ENCODE measurements around the gene TBKBP1. TPM values are rescaled to one million over a fixed set of nuclear protein-coding genes. Genes with fewer than 3 reads are reported as not detected.
A peak's percentile ranks its signal among the peaks of the same experiment; 100 is the strongest.

The TBKBP1 gene
- total and polyA plus RNA-seq, 2 donors (not counting 3 experiments of a cell fraction or from before 2014, with no cell fraction given): 7.0 to 11.7 TPM

DNA sequence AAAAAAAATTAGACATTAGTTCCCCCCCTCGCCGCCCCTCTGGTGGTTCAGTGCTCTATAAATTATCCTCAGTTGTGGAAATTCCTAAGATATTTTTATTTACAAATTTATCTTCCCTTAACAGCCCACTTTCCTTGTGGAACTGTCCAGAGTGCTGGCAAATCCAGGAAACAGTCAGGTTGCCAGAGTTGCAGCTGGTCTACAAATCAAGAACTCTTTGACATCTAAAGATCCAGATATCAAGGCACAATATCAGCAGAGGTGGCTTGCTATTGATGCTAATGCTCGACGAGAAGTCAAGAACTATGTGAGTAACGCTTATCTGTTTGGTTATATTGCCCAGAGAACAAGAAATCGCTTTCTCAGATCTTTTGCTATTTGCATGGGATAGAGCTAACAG is 41.4 kb upstream of the TBKBP1 start:
- H3K27ac ChIP-seq (ENCODE audit: insufficient read depth, low read depth, low read length): no peak overlapping the region
- H4K20me1 ChIP-seq (replicated peaks; ENCODE audit: control insufficient read depth, extremely low read depth, insufficient read depth, low read length): peaks cover 17% of the 10 kb centered on the region
- BruUV-seq (replicated peaks): no TSS peak
- TF ChIP-seq, protein P1, sequence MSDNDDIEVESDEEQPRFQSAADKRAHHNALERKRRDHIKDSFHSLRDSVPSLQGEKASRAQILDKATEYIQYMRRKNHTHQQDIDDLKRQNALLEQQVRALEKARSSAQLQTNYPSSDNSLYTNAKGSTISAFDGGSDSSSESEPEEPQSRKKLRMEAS (IDR thresholded peaks at IDR 0.05; ENCODE audit: insufficient read depth, insufficient read length): no peak
- no peak for TF ChIP-seq JUN (IDR thresholded peaks at IDR 0.05; ENCODE audit: borderline replicate concordance, insufficient read depth, insufficient read length, low read depth)
- no peak for TF ChIP-seq EZH2 (IDR thresholded peaks at IDR 0.05; ENCODE audit: borderline replicate concordance, low read depth, low read length, severe bottlenecking)
- TF ChIP-seq POLR2A (IDR thresholded peaks at IDR 0.05; ENCODE audit: low read depth, low read length): no peak
- no peak for TF ChIP-seq FOS (IDR thresholded peaks at IDR 0.05; ENCODE audit: borderline replicate concordance, insufficient read depth, low read length)
- no peak for TF ChIP-seq MYC (IDR thresholded peaks at IDR 0.05; ENCODE audit: low read depth, low read length)
- no peak for TF ChIP-seq POLR2AphosphoS5 (IDR thresholded peaks at IDR 0.05; ENCODE audit: insufficient read depth, low read depth, low read length)
- no peak for TF ChIP-seq GATA2 (IDR thresholded peaks at IDR 0.05; ENCODE audit: insufficient read depth, insufficient read length, low read depth, low read length)
- TF ChIP-seq, protein P2, sequence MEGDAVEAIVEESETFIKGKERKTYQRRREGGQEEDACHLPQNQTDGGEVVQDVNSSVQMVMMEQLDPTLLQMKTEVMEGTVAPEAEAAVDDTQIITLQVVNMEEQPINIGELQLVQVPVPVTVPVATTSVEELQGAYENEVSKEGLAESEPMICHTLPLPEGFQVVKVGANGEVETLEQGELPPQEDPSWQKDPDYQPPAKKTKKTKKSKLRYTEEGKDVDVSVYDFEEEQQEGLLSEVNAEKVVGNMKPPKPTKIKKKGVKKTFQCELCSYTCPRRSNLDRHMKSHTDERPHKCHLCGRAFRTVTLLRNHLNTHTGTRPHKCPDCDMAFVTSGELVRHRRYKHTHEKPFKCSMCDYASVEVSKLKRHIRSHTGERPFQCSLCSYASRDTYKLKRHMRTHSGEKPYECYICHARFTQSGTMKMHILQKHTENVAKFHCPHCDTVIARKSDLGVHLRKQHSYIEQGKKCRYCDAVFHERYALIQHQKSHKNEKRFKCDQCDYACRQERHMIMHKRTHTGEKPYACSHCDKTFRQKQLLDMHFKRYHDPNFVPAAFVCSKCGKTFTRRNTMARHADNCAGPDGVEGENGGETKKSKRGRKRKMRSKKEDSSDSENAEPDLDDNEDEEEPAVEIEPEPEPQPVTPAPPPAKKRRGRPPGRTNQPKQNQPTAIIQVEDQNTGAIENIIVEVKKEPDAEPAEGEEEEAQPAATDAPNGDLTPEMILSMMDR (IDR thresholded peaks at IDR 0.05; ENCODE audit: extremely low read depth in 1 of 2, insufficient read depth in 1 of 2, low read depth in 1 of 2, low read length in 2 of 2): no peak
- peaks cover 37% of the 10 kb centered on the region for H3K4me1 ChIP-seq (ENCODE audit: control insufficient read depth, extremely low read depth, insufficient read depth, low read length)
- no peak overlapping the region for H2AFZ ChIP-seq (ENCODE audit: low read depth, low read length)
- DNase-seq (ENCODE audit: low read depth, low spot score) (peak; percentile 21), FAIRE-seq (no peak)
- peaks cover 68% of the 10 kb centered on the region for H3K79me2 ChIP-seq (ENCODE audit: control insufficient read depth, insufficient read depth, low read length)
- no peak overlapping the region for H3K9ac ChIP-seq (replicated peaks; ENCODE audit: extremely low read depth, insufficient read depth, low read length)
- CTCF ChIA-PET: interaction anchor here (2.3 kb wide), 1 partner anchor 34 kb away, joined by 6 read pairs; no protein-coding TSS in a partner anchor
- peak overlapping the region in 1 of 3 experiments; percentile 7 for H3K4me3 ChIP-seq (replicated peaks in 1 of 3; ENCODE audit: insufficient read depth in 1 of 3, low read depth in 1 of 3, low read length in 3 of 3)
- no peaks in the 10 kb centered on the region for H3K9me3 ChIP-seq (replicated peaks; ENCODE audit: control insufficient read depth, insufficient read depth, low read length)
- H3K27me3 ChIP-seq (ENCODE audit: control insufficient read depth in 2 of 2, insufficient read depth in 2 of 2, low read length in 2 of 2): no peaks in the 10 kb centered on the region
- intact Hi-C loops (cut with micrococcal nuclease): loop anchor here (5.0 kb wide), 1 partner anchor 35 kb away; no protein-coding TSS in a partner anchor
- dilution Hi-C loops (cut with MboI; ENCODE audit: extremely low pct_ligation_motif_present, low sequenced_read_pairs): no loop called here
- POLR2A ChIA-PET: no interaction called here
- H3K36me3 ChIP-seq (ENCODE audit: control insufficient read depth in 2 of 2, extremely low read depth in 1 of 2, insufficient read depth in 2 of 2, low read length in 2 of 2): peaks cover 29% of the 10 kb centered on the region in 2 experiments
- H3K9me1 ChIP-seq (replicated peaks; ENCODE audit: control insufficient read depth, extremely low read depth, insufficient read depth, low read length): no peaks in the 10 kb centered on the region
- H3K4me2 ChIP-seq (ENCODE audit: insufficient read depth, low read length): peak overlapping the region; percentile 99
